Measurements from ENCODE around the gene CORO2B.

DNA sequence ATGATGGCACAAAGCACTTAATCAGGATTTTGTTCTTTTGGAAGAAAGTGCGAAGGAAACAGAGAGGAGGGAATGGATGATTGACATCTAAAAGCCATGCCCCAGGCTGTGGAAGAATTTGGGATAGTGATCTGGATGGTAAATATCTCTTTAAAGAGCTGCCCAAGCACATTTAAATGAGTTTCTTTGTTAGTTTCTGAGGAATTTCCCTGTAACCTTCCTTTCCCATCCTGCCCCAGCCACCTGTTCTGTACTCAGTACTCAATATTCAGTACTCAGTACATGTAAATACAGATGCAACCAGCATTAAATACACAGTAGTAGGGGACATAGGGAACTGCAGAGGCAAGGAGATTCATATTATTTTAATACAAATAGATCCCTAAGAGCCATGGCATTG, 7.8 kb upstream of the CORO2B start:
- TF ChIP-seq, protein P1, sequence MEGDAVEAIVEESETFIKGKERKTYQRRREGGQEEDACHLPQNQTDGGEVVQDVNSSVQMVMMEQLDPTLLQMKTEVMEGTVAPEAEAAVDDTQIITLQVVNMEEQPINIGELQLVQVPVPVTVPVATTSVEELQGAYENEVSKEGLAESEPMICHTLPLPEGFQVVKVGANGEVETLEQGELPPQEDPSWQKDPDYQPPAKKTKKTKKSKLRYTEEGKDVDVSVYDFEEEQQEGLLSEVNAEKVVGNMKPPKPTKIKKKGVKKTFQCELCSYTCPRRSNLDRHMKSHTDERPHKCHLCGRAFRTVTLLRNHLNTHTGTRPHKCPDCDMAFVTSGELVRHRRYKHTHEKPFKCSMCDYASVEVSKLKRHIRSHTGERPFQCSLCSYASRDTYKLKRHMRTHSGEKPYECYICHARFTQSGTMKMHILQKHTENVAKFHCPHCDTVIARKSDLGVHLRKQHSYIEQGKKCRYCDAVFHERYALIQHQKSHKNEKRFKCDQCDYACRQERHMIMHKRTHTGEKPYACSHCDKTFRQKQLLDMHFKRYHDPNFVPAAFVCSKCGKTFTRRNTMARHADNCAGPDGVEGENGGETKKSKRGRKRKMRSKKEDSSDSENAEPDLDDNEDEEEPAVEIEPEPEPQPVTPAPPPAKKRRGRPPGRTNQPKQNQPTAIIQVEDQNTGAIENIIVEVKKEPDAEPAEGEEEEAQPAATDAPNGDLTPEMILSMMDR (IDR thresholded peaks at IDR 0.05) = no peak
- no peak for TF ChIP-seq POLR2A (IDR thresholded peaks at IDR 0.05)
